ENCODE results near the gene EOGT.

Gene EOGT

DNA sequence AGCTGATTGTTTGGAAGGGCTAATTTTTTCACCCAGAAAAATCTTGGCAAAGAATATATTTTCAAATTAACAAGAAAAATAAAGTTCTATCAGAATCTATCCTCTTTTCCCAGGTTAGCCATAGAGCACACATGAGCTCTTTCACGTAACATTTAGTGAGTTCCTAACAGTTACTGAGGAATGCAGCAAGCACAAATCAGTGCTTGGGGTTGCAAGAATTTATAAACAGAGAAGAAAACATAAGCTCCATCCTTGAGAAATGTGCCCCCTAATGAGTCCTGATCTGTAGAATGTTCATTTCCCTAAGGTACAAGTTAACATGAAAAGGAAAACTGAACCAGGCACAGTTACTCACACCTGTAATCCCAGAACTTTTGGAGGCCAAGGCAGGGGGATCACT, 13.9 kb downstream of the EOGT start:
- no peak overlapping the region for H3K4me3 ChIP-seq (replicated peaks; ENCODE audit: low read depth, low read length)
- TF ChIP-seq, protein P1, sequence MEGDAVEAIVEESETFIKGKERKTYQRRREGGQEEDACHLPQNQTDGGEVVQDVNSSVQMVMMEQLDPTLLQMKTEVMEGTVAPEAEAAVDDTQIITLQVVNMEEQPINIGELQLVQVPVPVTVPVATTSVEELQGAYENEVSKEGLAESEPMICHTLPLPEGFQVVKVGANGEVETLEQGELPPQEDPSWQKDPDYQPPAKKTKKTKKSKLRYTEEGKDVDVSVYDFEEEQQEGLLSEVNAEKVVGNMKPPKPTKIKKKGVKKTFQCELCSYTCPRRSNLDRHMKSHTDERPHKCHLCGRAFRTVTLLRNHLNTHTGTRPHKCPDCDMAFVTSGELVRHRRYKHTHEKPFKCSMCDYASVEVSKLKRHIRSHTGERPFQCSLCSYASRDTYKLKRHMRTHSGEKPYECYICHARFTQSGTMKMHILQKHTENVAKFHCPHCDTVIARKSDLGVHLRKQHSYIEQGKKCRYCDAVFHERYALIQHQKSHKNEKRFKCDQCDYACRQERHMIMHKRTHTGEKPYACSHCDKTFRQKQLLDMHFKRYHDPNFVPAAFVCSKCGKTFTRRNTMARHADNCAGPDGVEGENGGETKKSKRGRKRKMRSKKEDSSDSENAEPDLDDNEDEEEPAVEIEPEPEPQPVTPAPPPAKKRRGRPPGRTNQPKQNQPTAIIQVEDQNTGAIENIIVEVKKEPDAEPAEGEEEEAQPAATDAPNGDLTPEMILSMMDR (IDR thresholded peaks at IDR 0.05; ENCODE audit: low read length, missing control alignments) = no peak
- no peak for DNase-seq (ENCODE audit: low read depth)

DNA sequence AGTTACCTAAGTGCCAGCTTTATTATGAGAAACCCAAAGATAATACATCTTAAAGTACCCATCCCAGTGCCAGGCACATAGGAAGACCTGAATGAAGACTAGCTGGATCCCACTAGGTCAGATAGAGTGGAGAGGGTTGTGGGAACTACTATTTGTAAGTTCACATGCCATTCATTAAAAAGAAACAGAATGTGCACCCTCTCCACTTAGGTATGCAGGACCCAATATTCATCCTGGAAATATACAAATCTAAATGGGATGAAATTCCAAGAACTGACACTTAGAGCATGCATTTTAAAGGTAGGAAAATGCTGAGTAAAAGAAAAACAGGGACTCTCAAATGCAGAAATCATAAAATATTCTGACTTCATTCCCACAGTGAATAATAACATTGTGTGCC, 14.3 kb downstream of the EOGT start:
- no peak for DNase-seq (ENCODE audit: low read depth)
- TF ChIP-seq, protein P1 (IDR thresholded peaks at IDR 0.05; ENCODE audit: low read length, missing control alignments) = no peak
- no peak overlapping the region for H3K4me3 ChIP-seq (replicated peaks; ENCODE audit: low read depth, low read length)

DNA sequence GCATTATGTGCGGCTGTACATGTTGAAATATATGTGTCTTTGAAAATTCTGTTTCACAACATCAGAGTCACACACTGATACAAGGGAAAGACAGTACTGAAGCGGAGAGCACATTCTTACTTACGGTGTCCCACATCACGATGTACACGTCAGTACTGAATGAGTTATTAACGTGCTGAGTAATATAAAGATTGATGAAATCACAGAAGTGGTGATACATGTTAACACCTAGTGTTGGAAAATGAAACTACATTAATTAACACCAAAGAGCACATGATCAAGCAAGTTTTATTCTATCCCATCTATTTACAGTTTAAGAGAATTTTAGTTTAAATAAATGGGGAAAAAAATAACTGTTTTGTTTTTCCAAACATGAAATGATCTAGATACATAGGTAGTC, 15.6 kb downstream of the EOGT start:
- no peak overlapping the region for H3K4me3 ChIP-seq (replicated peaks; ENCODE audit: low read depth, low read length)
- no peak for DNase-seq (ENCODE audit: low read depth)
- TF ChIP-seq, protein P1 (IDR thresholded peaks at IDR 0.05; ENCODE audit: low read length, missing control alignments) = no peak

DNA sequence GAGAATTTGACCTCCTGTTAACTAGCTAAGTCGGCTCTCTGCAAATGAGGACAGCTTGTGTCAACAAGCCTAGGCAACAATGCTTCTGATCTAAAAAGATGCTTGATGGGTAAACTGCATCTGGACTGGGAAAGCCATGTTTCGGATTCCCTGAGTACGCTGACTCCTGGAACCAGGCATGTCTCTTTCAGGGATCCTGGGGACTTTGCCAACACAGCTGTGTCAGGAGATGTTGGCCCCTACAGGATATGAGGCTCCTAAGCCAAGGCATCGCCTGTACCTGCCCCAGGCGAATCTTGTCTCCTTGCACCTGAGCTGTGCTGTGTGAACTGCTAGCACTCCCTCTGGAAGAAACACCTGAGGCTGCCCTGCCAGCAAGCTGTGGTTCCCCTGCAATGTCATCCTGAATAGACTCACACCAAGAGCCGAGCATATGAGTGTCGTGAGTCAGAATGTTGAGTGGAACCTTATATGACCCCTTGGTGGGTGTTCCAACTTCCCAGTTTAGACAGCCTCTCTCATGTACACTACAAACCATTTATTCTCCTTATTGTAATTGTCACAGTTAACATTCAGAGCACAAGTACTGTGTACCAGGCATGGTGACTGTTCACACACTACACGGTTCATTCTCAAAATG, 17.0 kb downstream of the EOGT start:
- DNase-seq (ENCODE audit: low read depth) = peak; percentile 24
- TF ChIP-seq, protein P1 (IDR thresholded peaks at IDR 0.05; ENCODE audit: low read length, missing control alignments) = no peak
- H3K4me3 ChIP-seq (replicated peaks; ENCODE audit: low read depth, low read length) = no peak overlapping the region

DNA sequence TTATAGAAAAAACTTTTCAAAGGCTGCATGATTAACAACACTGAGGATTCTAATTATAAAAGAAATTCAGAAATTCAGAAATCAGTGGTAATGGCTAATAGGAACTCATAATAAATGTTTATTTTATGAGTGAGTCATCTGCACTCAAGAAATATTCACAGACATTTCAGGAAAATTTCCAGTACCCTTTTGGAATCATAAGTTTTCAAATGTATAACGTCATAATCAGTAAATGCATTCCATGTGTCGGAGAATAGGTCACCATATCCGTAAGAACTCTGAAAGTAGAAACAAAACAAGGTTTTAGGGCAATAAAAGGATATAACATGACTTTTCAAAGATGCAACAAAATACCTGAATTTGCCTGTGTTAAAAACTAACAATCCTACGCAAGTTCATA, 24.7 kb downstream of the EOGT start:
- DNase-seq (ENCODE audit: low read depth) = peak; percentile 38
- no peak overlapping the region for H3K4me3 ChIP-seq (replicated peaks; ENCODE audit: low read depth, low read length)
- TF ChIP-seq, protein P1 (IDR thresholded peaks at IDR 0.05; ENCODE audit: low read length, missing control alignments) = no peak

DNA sequence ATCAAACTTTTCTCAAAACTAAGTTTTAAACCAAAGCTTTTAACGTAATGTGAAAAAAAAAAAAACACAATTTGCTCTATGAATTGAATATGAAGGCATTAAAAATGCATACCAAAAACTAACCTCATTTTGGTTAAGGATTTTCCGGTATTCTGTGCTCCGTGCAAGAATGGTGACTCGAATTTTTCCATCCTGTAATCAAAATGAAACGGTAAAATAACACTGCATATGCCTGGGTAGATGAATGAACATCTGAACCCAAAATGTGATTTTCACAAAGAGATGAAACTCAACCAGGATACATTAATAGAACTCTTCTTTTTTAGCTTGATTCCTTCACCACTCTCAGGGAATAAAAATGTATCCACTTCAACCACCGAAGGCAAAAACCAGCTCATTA, 26.2 kb downstream of the EOGT start:
- TF ChIP-seq, protein P1 (IDR thresholded peaks at IDR 0.05; ENCODE audit: low read length, missing control alignments) = no peak
- no peak for DNase-seq (ENCODE audit: low read depth)
- no peak overlapping the region for H3K4me3 ChIP-seq (replicated peaks; ENCODE audit: low read depth, low read length)
